Measurements from ENCODE around the gene SMOC2. TPM values are rescaled to one million over a fixed set of nuclear protein-coding genes. Genes with fewer than 3 reads are reported as not detected.
A peak's percentile ranks its signal among the peaks of the same experiment; 100 is the strongest.
"Not testable (repeated sequence)": the region's sequence is repeated elsewhere in the genome, so short reads cannot be mapped to it uniquely, and the experiment has no call there.

SMOC2 gene
- total RNA-seq, 4 donors from 2014 or later: 45.8 to 130 (median 84.0) TPM

- no peaks in the 10 kb centered on the region for H3K36me3 ChIP-seq
- no peak for DNase-seq (ENCODE audit: extremely low spot score)
- intact Hi-C loops (cut with DNase I): no loop called here
- no peaks in the 10 kb centered on the region for H3K27me3 ChIP-seq
- 81% methylated on average over 14 of the region's 14 CpGs for WGBS
- H3K27ac ChIP-seq (replicated peaks in 1 of 4): no peak overlapping the region
- H3K9me3 ChIP-seq: no peaks in the 10 kb centered on the region
- no peak overlapping the region for H3K4me3 ChIP-seq
- no peaks in the 10 kb centered on the region for H3K4me1 ChIP-seq
- TF ChIP-seq POLR2A (IDR thresholded peaks at IDR 0.05; ENCODE audit: low read depth) (no peak), EP300 (IDR thresholded peaks at IDR 0.05) (no peak), POLR2AphosphoS5 (IDR thresholded peaks at IDR 0.05) (no peak)
- TF ChIP-seq, protein P1, sequence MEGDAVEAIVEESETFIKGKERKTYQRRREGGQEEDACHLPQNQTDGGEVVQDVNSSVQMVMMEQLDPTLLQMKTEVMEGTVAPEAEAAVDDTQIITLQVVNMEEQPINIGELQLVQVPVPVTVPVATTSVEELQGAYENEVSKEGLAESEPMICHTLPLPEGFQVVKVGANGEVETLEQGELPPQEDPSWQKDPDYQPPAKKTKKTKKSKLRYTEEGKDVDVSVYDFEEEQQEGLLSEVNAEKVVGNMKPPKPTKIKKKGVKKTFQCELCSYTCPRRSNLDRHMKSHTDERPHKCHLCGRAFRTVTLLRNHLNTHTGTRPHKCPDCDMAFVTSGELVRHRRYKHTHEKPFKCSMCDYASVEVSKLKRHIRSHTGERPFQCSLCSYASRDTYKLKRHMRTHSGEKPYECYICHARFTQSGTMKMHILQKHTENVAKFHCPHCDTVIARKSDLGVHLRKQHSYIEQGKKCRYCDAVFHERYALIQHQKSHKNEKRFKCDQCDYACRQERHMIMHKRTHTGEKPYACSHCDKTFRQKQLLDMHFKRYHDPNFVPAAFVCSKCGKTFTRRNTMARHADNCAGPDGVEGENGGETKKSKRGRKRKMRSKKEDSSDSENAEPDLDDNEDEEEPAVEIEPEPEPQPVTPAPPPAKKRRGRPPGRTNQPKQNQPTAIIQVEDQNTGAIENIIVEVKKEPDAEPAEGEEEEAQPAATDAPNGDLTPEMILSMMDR (IDR thresholded peaks at IDR 0.05): no peak
Measured at GRCh38 chr6:168686831-168687730, 246.1 kb downstream of the SMOC2 start.

GRCh38 chr6:168690271-168690670 lies 249.3 kb downstream of the SMOC2 start:
- intact Hi-C loops (cut with DNase I): no loop called here
- WGBS: 87% methylated on average over 7 of the region's 7 CpGs

GRCh38 chr6:168691774-168692173 lies 250.8 kb downstream of the SMOC2 start:
- H3K9me3 ChIP-seq: no peaks in the 10 kb centered on the region
- H3K36me3 ChIP-seq: no peaks in the 10 kb centered on the region
- H3K27me3 ChIP-seq: no peaks in the 10 kb centered on the region
- H3K4me3 ChIP-seq: no peak overlapping the region
- H3K27ac ChIP-seq (replicated peaks in 1 of 4): no peak overlapping the region
- DNase-seq (ENCODE audit: extremely low spot score): no peak
- intact Hi-C loops (cut with DNase I): no loop called here
- TF ChIP-seq POLR2AphosphoS5 (IDR thresholded peaks at IDR 0.05): no peak
- no peak for TF ChIP-seq POLR2A (IDR thresholded peaks at IDR 0.05; ENCODE audit: low read depth)
- no peak for TF ChIP-seq EP300 (IDR thresholded peaks at IDR 0.05)
- TF ChIP-seq, protein P1 (IDR thresholded peaks at IDR 0.05): no peak
- H3K4me1 ChIP-seq: peaks cover 0 to 8% (median 5%) of the 10 kb centered on the region in 4 donors
- WGBS: 88% methylated on average over 5 of the region's 7 CpGs

More at GRCh38 chr6:168690271-168690670, 249.3 kb downstream of the SMOC2 start:
- Histone ChIP-seq H3K4me3 (no peak overlapping the region), H3K4me1 (peaks cover 0 to 8% (median 5%) of the 10 kb centered on the region in 4 donors), H3K9me3 (no peaks in the 10 kb centered on the region), H3K27ac (replicated peaks in 1 of 4) (no peak overlapping the region), H3K27me3 (no peaks in the 10 kb centered on the region), H3K36me3 (no peaks in the 10 kb centered on the region)
- TF ChIP-seq POLR2AphosphoS5 (IDR thresholded peaks at IDR 0.05): no peak
- no peak for TF ChIP-seq EP300 (IDR thresholded peaks at IDR 0.05)
- TF ChIP-seq, protein P1 (IDR thresholded peaks at IDR 0.05): no peak
- no peak for TF ChIP-seq POLR2A (IDR thresholded peaks at IDR 0.05; ENCODE audit: low read depth)
- no peak for DNase-seq (ENCODE audit: extremely low spot score)

DNA sequence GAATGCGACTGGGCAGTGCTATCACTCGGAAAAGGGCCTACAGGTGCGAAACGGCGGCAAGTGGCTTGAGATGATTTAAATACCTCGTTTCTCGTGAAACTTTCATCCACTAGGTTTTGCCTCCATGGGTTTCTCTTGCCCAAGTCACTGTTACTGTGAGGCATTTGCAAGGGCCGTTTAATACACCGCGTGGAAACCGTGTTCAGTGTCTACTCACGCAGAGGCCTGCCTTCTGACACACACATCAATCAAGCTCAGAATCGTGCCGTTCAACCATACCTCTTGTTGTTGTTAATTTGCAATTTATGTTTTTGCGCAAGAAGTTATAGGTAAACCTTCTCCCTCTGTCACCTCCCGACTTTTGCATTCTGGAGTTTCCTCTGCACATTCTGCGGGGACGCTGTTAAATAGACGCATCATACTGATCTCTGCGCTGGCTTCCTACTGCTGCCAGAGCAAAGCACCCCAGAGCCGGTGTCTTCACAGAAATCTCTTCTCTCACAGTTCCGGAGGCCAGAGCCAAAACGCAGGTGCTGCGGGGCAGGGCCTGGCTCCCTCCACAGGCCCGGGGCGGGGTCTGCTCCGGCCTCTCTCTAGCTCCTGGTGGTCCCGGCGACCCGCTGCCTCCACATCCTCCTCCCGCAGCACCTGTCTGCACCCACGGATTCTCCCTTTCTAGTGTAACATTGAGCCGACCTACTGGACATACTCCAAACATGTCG lies 251.4 kb downstream of the SMOC2 start:
- Histone ChIP-seq H3K4me1 (peaks cover 0 to 8% (median 5%) of the 10 kb centered on the region in 4 donors), H3K9me3 (no peaks in the 10 kb centered on the region), H3K4me3 (no peak overlapping the region), H3K36me3 (no peaks in the 10 kb centered on the region), H3K27me3 (no peaks in the 10 kb centered on the region), H3K27ac (replicated peaks in 1 of 4) (peak overlapping the region in 1 of 4 donors; percentile 57)
- WGBS: 83% methylated on average over 33 of the region's 34 CpGs
- TF ChIP-seq EP300 (IDR thresholded peaks at IDR 0.05) (no peak), POLR2AphosphoS5 (IDR thresholded peaks at IDR 0.05) (no peak), POLR2A (IDR thresholded peaks at IDR 0.05; ENCODE audit: low read depth) (no peak)
- TF ChIP-seq, protein P1 (IDR thresholded peaks at IDR 0.05): no peak
- no peak for DNase-seq (ENCODE audit: extremely low spot score)
- intact Hi-C loops (cut with DNase I): no loop called here

GRCh38 chr6:168692915-168693257 lies 251.9 kb downstream of the SMOC2 start:
- H3K9me3 ChIP-seq; H3K27me3 ChIP-seq; intact Hi-C loops (cut with DNase I); H3K4me3 ChIP-seq; DNase-seq (ENCODE audit: extremely low spot score); H3K4me1 ChIP-seq; H3K36me3 ChIP-seq: not testable (repeated sequence)
- WGBS: 77% methylated on average over 2 of the region's 12 CpGs
- peak overlapping the region in 1 of 4 donors; percentile 57 for H3K27ac ChIP-seq (replicated peaks in 1 of 4)

GRCh38 chr6:168694797-168695196 lies 253.8 kb downstream of the SMOC2 start:
- 50% methylated on average over 4 of the region's 15 CpGs for WGBS
- H3K27me3 ChIP-seq; DNase-seq (ENCODE audit: extremely low spot score); H3K4me3 ChIP-seq; H3K27ac ChIP-seq (replicated peaks in 1 of 4); H3K36me3 ChIP-seq; H3K9me3 ChIP-seq; intact Hi-C loops (cut with DNase I): not testable (repeated sequence)
- peaks cover 0 to 18% (median 17%) of the 10 kb centered on the region in 4 donors for H3K4me1 ChIP-seq
